A673 (cell line): ENCODE data around the gene MRPS10. TPM values are rescaled to one million over a fixed set of nuclear protein-coding genes. Genes with fewer than 3 reads are reported as not detected.

Source experiments
- BruUV-seq: library from RNA; stranded (reverse); fragments of 400-500 nt; replicated peaks from 2 replicates; lab custom pipeline; 2021; lab: Mats Ljungman, UMichigan
- CTCF ChIA-PET: fragments of 300-600 bp; sonication (Branson Sonifier 250); formaldehyde crosslinking; loops from one replicate; lab custom pipeline; 2022; ENCODE audit warnings: antibody characterized with exemption; lab: Charles Lee
- POLR2A ChIA-PET: fragments of 300-600 bp; sonication (Branson Sonifier 250); formaldehyde crosslinking; loops from one replicate; lab custom pipeline; 2022; ENCODE audit warnings: antibody characterized with exemption; ENCODE audit not compliant: low non-redundant PET; lab: Charles Lee
- DNase-seq: peaks from one replicate; pipeline ENCODE4 v3.0.0-alpha.2; 2015; ENCODE audit warnings: low spot score
- H3K27ac ChIP-seq: fragments of 200-600 bp; sonication (generic); 2 replicates; pipeline ENCODE4 v1.5.1; 2016; ENCODE audit warnings: mixed run types, low read depth, mild to moderate bottlenecking, mixed read lengths, antibody characterized with exemption, low read length; ENCODE audit not compliant: poor library complexity, severe bottlenecking
- H3K27me3 ChIP-seq: fragments of 200-600 bp; sonication (generic); replicated peaks from 2 replicates; pipeline ENCODE4 v1.6.1; 2017; ENCODE audit warnings: mixed run types, low read depth, mild to moderate bottlenecking, mixed read lengths, antibody characterized with exemption, low read length; ENCODE audit not compliant: insufficient read depth, poor library complexity
- H3K36me3 ChIP-seq: fragments of 200-600 bp; sonication (generic); 2 replicates; pipeline ENCODE4 v1.6.1; 2016; ENCODE audit warnings: mixed run types, mild to moderate bottlenecking, mixed read lengths, antibody characterized with exemption, low read length; ENCODE audit not compliant: insufficient read depth, poor library complexity, severe bottlenecking
- H3K4me1 ChIP-seq: fragments of 200-600 bp; sonication (generic); 2 replicates; pipeline ENCODE4 v1.6.1; 2017; ENCODE audit warnings: mixed run types, mild to moderate bottlenecking, mixed read lengths, antibody characterized with exemption, low read length; ENCODE audit not compliant: insufficient read depth, poor library complexity, severe bottlenecking
- H3K4me3 ChIP-seq: fragments of 200-600 bp; sonication (generic); 2 replicates; pipeline ENCODE4 v1.5.1; 2016; ENCODE audit warnings: low read depth, mixed run types, mild to moderate bottlenecking, mixed read lengths, low read length; ENCODE audit not compliant: poor library complexity, severe bottlenecking
- H3K9me3 ChIP-seq: fragments of 200-600 bp; sonication (generic); 2 replicates; pipeline ENCODE4 v1.6.1; 2016; ENCODE audit warnings: mixed run types, low read depth, mild to moderate bottlenecking, mixed read lengths, antibody characterized with exemption, low read length; ENCODE audit not compliant: poor library complexity, severe bottlenecking
- EZH2 ChIP-seq: fragments of 200-600 bp; sonication (generic); IDR thresholded peaks from 2 replicates; pipeline ENCODE4 v1.6.1; 2017; ENCODE audit warnings: borderline replicate concordance, low read depth, mild to moderate bottlenecking, mixed read lengths, antibody characterized with exemption, low read length; ENCODE audit not compliant: poor library complexity, severe bottlenecking
- intact Hi-C: fragments of 100-400 bp; cut with micrococcal nuclease; formaldehyde crosslinking; loops from one replicate; pipeline ENCODE4 v1.10.0; 2022; ENCODE audit not compliant: unreplicated experiment
- total RNA-seq: library from RNA; stranded (reverse); gene quantifications from 2 replicates; pipeline ENCODE4 v1.2.3, GENCODE V29; 2021
- TF ChIP-seq, protein P1 (sequence below): fragments of 300-800, 200-600 bp; sonication (generic); conservative IDR thresholded peaks from 2 replicates; pipeline ENCODE4 v1.5.1; 2017; ENCODE audit warnings: low read depth, mild to moderate bottlenecking, antibody characterized with exemption, low read length, moderate library complexity, mixed read lengths

The MRPS10 gene
- total RNA-seq, 1 experiment from 2014 or later = 52.0 TPM

- TF ChIP-seq EZH2 = no peak
- TF ChIP-seq, protein P1, sequence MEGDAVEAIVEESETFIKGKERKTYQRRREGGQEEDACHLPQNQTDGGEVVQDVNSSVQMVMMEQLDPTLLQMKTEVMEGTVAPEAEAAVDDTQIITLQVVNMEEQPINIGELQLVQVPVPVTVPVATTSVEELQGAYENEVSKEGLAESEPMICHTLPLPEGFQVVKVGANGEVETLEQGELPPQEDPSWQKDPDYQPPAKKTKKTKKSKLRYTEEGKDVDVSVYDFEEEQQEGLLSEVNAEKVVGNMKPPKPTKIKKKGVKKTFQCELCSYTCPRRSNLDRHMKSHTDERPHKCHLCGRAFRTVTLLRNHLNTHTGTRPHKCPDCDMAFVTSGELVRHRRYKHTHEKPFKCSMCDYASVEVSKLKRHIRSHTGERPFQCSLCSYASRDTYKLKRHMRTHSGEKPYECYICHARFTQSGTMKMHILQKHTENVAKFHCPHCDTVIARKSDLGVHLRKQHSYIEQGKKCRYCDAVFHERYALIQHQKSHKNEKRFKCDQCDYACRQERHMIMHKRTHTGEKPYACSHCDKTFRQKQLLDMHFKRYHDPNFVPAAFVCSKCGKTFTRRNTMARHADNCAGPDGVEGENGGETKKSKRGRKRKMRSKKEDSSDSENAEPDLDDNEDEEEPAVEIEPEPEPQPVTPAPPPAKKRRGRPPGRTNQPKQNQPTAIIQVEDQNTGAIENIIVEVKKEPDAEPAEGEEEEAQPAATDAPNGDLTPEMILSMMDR = no peak
- Histone ChIP-seq H3K9me3 (no peaks in the 10 kb centered on the region), H3K36me3 (no peaks in the 10 kb centered on the region), H3K4me3 (no peak overlapping the region), H3K27ac (no peak overlapping the region), H3K27me3 (no peaks in the 10 kb centered on the region), H3K4me1 (no peaks in the 10 kb centered on the region)
- intact Hi-C loops = no loop called here
- ChIA-PET CTCF (no interaction called here), POLR2A (no interaction called here)
- no TSS peak for BruUV-seq
- no peak for DNase-seq
Measured at GRCh38 chr6:42232035-42232434, 14.4 kb upstream of the MRPS10 start.

GRCh38 chr6:42230345-42231321 is 13.0 kb upstream of the MRPS10 start:
- BruUV-seq = no TSS peak
- no peaks in the 10 kb centered on the region for H3K36me3 ChIP-seq
- POLR2A ChIA-PET = no interaction called here
- H3K27me3 ChIP-seq = no peaks in the 10 kb centered on the region
- no peak overlapping the region for H3K27ac ChIP-seq
- TF ChIP-seq, protein P1 = peak; percentile 42
- TF ChIP-seq EZH2 = no peak
- H3K9me3 ChIP-seq = no peaks in the 10 kb centered on the region
- CTCF ChIA-PET = no interaction called here
- intact Hi-C loops = no loop called here
- H3K4me3 ChIP-seq = no peak overlapping the region
- H3K4me1 ChIP-seq = no peaks in the 10 kb centered on the region
- peak; percentile 23 for DNase-seq

GRCh38 chr6:42229506-42230119 is 12.0 kb upstream of the MRPS10 start:
- Histone ChIP-seq H3K27ac (no peak overlapping the region), H3K4me3 (no peak overlapping the region), H3K27me3 (no peaks in the 10 kb centered on the region), H3K4me1 (no peaks in the 10 kb centered on the region), H3K36me3 (no peaks in the 10 kb centered on the region), H3K9me3 (no peaks in the 10 kb centered on the region)
- CTCF ChIA-PET = no interaction called here
- TF ChIP-seq, protein P1 = no peak
- TF ChIP-seq EZH2 = no peak
- POLR2A ChIA-PET = no interaction called here
- DNase-seq = no peak
- intact Hi-C loops = no loop called here
- BruUV-seq = no TSS peak
